Globus pallidus (tissue), 1 donor: ENCODE results near the gene DMRTC2.

Experiments used
- DNase-seq: peaks from one replicate; pipeline ENCODE4 v3.0.0-alpha.2; 2015; ENCODE audit warnings: low spot score

Gene DMRTC2

DNA sequence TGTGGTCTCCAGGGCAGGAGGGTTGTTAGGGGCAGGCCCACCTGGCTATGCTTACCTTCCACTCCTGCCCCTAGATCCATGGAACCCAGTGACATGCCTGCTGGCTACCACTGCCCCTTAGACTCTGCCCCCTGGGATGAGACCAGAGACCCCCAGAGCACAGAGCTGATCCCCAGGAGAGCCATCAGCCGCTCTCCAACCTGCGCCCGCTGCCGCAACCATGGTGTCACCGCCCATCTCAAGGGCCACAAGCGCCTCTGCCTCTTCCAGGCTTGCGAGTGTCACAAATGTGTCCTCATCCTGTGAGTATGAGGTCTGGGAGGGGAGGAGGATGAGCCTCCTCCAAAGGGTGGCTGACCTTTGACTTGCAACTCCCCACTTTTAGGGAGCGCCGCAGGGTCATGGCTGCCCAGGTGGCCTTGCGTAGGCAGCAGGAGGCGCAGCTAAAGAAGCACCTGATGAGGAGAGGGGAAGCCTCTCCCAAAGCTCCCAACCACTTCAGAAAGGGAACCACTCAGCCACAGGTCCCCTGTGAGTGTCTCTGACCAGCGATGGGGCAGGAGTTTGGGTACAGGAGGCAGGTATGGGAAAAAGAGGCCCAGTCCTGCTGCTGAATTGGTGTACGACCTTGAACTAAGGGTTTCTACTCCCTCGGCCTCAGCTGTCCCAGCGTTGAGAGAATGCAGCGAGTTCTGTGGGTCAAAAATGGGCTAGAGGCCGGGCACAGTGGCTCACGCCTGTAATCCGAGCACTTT lies 2.7 kb downstream of the DMRTC2 start:
- no peak for DNase-seq

- DNase-seq, result no peak
These were observed 3.8 kb downstream of the DMRTC2 start for GRCh38 chr19:41848666-41849065.

DNA sequence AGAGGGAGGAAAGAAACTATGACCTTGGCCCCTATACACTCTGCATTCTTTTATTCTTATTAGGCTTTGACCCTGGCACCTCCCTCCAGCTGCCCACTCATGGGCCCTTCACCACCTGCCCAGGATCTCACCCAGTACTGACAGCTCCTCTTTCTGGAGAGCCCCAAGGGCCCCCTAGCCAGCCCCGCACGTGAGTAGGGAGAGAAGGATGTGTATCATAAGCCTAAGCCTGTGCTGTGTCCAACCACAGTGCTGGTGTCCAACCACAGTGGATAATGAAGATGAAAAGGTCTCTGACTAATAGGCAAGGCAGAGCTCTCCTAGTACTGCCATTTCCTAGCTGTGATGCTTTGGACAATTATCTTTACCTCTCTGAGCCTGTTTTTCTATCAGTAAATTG lies 4.2 kb downstream of the DMRTC2 start:
- DNase-seq, result no peak

DNA sequence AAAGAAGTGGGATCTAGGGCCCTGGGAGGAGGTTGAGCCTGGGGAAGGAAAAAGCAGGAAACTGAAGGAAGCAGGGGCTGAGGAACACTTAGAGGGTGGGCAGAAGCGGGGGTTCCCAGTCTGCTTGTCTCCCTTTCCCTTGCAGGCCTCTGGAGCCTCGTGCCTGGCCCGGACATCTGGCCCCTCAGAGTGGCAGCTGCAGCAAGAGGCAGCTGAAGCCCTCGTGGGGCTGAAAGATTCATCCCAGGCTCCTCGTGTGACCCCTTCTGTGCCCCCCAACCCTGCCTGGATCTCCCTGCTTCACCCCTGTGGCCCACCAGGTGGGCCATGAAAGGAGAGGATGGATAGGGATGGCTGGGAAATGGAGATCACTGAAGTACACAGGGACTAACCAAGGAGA lies 5.5 kb downstream of the DMRTC2 start:
- no peak for DNase-seq

GRCh38 chr19:41851456-41851855 lies 6.6 kb downstream of the DMRTC2 start:
- DNase-seq, result no peak

DNA sequence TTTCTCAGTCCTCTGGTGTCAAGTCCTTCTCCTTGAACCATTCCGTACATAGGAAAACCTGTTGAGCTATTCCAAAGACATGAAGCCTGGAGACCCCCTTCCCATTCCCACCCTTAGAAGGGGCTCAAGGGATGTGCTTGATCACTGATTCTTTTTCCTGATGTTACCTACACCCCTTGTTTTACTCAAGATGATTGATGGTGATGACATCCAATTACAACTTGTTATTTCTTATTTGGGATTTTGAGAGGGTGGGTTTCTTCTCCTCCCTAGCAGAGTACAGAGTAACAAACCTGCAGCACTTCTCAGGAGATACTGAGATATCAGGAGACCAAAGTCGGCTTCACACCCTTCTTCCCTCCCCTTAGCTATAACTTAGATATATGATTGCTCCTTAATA lies 8.5 kb downstream of the DMRTC2 start:
- no peak for DNase-seq

GRCh38 chr19:41853768-41854167 lies 8.9 kb downstream of the DMRTC2 start:
- no peak for DNase-seq

GRCh38 chr19:41859213-41859617 lies 14.4 kb downstream of the DMRTC2 start:
- no peak for DNase-seq

GRCh38 chr19:41859618-41860418 lies 15.0 kb downstream of the DMRTC2 start, which contains the start of gene RPS19:
TSS of gene RPS19 (plus strand) at chr19:41860255. CDS start at chr19:41860775, 520 bp downstream.
- peak; percentile 100 for DNase-seq

DNA sequence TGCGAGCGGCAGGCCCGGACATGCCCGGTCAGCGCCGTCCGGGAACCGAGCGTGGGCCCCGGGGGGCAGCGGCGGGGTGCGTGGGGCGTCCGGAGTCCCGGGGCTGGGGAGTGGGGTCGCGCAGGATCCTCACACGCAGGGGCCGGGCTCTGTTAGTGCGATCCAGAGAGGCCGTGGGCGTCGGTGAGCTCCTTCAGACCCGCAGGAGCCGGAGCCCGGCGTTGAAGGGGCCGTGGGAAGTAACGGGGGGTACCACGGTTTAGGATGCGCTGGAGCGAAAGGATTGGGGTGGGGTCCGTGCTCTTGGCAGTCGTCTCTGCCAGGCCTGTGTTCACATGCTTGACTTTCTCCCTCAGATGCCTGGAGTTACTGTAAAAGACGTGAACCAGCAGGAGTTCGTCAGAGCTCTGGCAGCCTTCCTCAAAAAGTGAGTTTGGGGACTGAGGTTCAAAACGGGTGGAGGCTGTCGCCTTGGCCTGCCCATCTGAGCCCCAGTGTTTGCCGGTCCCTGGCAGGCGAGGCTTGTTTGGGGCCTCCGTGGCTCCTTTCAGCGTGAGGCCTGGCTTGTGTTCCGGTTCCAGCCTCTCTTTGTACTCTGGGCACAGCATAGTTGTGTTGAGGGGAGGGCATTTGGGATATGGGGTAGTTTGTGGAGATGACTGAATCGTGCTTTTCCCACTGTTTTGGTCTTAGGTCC lies 15.7 kb downstream of the DMRTC2 start:
- no peak for DNase-seq

DNA sequence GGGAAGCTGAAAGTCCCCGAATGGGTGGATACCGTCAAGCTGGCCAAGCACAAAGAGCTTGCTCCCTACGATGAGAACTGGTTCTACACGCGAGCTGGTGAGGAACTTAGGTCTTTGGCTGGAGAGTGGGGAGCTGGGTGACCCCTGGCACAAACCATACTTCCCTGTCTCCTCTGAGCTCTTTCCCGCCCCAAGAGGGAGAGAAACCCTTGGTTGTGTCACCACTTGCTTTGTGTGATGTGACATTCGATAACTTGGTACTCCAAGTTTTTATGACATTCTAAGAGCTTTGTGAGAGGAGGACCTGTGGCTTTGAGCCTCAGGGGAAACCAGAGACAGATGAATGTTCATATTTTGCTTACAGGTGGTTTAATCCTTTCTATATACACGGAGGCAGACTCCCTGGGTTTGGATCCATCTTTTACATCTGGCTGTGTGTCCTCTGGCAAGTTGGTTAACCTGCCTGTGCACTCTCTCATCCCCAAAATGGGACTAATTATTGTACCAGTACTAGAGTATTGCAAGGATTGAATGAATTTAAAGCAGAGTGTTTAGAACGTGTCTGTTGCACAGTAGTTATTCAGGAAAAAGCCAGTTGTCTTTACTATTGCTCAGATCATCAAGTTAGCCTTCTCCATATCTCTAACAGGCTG lies 16.4 kb downstream of the DMRTC2 start:
- DNase-seq, result no peak

DNA sequence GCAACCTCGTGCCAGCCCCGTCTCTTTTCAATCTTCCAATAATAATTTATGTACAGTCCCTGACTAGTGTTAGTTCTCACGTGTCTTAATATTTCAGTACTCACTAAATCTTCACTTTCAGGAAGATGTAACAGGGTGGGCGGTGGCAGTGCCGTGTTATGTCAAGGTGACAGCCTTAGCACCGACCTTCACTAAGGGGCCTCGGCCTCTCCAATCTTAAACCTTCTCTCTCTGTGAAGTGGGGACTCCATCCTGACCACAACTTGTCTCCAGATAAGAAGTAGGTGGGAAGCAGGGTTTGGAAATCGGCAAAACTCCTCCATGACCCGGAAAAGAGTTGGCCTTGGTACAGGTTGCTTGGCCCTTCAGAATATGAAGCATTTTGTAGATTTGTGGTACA lies 17.0 kb downstream of the DMRTC2 start:
- DNase-seq, result no peak

- no peak for DNase-seq
These were observed 17.7 kb downstream of the DMRTC2 start for GRCh38 chr19:41862445-41862986.

- DNase-seq, result no peak
These were observed 18.5 kb downstream of the DMRTC2 start for GRCh38 chr19:41863209-41863931.

DNA sequence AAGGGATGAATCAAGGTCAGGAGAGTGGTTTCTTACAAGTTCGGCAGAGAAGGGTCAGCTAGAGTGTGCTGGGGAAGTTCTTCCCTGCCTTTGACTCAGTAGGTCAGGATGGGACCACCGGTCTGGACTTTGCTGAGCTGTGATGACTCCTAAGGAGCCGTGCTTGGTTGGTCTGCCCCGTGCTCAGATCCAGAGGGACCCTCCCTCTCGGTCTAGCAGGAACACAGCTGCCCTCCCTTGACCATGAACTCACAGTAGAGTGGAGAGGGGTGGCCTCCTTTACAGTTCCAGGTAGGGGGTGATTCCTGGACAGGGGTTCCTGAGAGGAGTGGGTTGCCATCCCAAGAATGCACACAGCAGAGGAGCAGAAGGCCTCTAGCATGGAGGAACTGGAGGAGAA lies 19.5 kb downstream of the DMRTC2 start:
- DNase-seq, result no peak

- no peak for DNase-seq
These were observed 21.4 kb downstream of the DMRTC2 start for GRCh38 chr19:41866284-41866683.

- DNase-seq, result no peak
These were observed 23.5 kb downstream of the DMRTC2 start for GRCh38 chr19:41868120-41868988.

GRCh38 chr19:41868989-41869300 lies 24.1 kb downstream of the DMRTC2 start:
- no peak for DNase-seq

DNA sequence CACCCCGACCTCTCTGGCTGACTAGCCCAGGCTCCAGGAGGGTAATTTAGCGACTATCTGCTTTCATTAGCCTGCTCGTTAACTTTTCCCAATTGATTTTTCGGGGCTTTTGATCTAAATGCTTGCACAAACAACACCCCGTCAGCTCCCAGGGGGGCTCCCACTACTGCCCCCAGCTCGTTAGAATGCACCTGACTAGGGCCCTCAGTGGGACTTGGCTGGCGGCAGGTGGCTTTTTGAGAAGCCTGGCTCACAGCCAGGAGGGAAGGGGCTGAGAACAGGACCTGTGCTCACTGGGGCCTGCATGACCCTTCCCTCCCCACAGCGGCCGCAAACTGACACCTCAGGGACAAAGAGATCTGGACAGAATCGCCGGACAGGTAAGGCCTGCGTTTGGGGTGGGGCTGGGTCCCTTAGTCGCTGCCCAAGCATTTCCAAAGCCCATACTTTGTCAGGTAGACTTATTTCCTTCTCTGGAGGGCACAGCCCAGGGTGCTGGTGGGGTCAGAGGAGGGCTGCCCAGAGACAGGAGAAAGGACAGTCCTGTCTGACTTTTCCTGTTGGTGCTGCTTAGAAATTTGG lies 24.6 kb downstream of the DMRTC2 start:
- no peak for DNase-seq

- no peak for DNase-seq
These were observed 25.6 kb downstream of the DMRTC2 start for GRCh38 chr19:41870401-41870873.
